ENCODE measurements around the gene MROH8. TPM values are rescaled to one million over a fixed set of nuclear protein-coding genes. Genes with fewer than 3 reads are reported as not detected.
"Not testable (repeated sequence)": the region's sequence is repeated elsewhere in the genome, so short reads cannot be mapped to it uniquely, and the experiment has no call there.

Gene MROH8
- total RNA-seq, 3 donors from 2014 or later (not counting 1 experiment from before 2014, with no cell fraction given), result 1.7 to 3.2 (median 2.3) TPM

DNA sequence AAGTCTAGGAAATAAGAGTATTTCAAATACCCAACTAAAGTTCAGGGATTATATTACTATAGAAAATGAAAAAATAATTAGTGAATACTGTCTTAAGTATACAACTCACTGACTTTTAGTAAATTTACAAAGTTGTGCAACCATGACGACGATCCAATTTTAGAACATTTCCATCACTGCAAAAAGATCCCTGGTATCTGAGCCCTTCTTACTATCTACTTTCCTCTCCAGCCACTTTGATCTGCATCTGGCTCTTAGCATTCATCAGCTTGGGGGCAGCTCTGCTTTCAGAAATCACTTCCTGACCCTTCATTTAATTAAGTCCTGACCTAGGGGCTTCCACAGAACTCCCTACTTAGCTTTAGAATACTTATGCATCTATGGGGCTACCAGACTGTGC, 45.4 kb downstream of the MROH8 start:
- Histone ChIP-seq H3K9me3 (ENCODE audit: control insufficient read depth, insufficient read depth, low read length) (no peaks in the 10 kb centered on the region), H3K36me3 (ENCODE audit: control insufficient read depth, insufficient read depth, low read length) (no peaks in the 10 kb centered on the region), H3K27me3 (ENCODE audit: control insufficient read depth, insufficient read depth, low read length) (no peaks in the 10 kb centered on the region), H3K4me1 (ENCODE audit: control insufficient read depth, insufficient read depth, low read length) (peaks cover 8% of the 10 kb centered on the region), H3K4me3 (ENCODE audit: low read length) (no peak overlapping the region), H3K27ac (ENCODE audit: low read length) (no peak overlapping the region)
- no peak overlapping the region for H3K4me3 Mint-ChIP-seq
- WGBS (ENCODE audit: insufficient coverage), result 94% methylated on average over 2 of the region's 2 CpGs
- DNase-seq, result no peak
- H3K36me3 Mint-ChIP-seq, result no peaks in the 10 kb centered on the region
- H3K27ac Mint-ChIP-seq, result no peak overlapping the region
- H3K9me3 Mint-ChIP-seq, result no peaks in the 10 kb centered on the region
- intact Hi-C loops (cut with micrococcal nuclease), result no loop called here
- TF ChIP-seq, protein P1, sequence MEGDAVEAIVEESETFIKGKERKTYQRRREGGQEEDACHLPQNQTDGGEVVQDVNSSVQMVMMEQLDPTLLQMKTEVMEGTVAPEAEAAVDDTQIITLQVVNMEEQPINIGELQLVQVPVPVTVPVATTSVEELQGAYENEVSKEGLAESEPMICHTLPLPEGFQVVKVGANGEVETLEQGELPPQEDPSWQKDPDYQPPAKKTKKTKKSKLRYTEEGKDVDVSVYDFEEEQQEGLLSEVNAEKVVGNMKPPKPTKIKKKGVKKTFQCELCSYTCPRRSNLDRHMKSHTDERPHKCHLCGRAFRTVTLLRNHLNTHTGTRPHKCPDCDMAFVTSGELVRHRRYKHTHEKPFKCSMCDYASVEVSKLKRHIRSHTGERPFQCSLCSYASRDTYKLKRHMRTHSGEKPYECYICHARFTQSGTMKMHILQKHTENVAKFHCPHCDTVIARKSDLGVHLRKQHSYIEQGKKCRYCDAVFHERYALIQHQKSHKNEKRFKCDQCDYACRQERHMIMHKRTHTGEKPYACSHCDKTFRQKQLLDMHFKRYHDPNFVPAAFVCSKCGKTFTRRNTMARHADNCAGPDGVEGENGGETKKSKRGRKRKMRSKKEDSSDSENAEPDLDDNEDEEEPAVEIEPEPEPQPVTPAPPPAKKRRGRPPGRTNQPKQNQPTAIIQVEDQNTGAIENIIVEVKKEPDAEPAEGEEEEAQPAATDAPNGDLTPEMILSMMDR (IDR thresholded peaks at IDR 0.05), result no peak
- no peaks in the 10 kb centered on the region for H3K27me3 Mint-ChIP-seq (ENCODE audit: low read depth in 2 of 2)
- no peak for ATAC-seq
- H3K4me1 Mint-ChIP-seq, result peaks cover 13 to 14% of the 10 kb centered on the region in 2 donors

DNA sequence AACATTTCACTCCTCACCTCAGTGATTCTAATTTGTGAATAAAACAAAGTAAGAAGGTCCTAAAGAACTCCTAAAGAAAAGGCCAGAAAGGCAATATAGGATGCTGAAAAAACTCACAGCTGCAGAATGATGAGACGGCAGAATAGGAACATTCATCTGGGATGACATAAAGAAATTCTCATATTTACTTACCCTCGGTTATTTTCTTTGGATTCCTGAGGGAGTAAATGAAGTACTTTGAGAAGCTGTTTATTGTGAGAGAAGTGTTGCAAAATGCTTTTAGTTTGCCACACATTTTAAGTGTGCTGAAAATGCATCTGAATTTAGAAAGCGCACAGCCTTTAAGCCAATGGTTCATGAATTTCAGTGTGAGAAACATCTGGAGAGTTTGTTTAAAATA, 47.9 kb downstream of the MROH8 start:
- H3K27ac Mint-ChIP-seq, result no peak overlapping the region
- Histone ChIP-seq H3K27ac (ENCODE audit: low read length) (no peak overlapping the region), H3K36me3 (ENCODE audit: control insufficient read depth, insufficient read depth, low read length) (no peaks in the 10 kb centered on the region), H3K4me1 (ENCODE audit: control insufficient read depth, insufficient read depth, low read length) (peaks cover 3% of the 10 kb centered on the region), H3K27me3 (ENCODE audit: control insufficient read depth, insufficient read depth, low read length) (no peaks in the 10 kb centered on the region), H3K9me3 (ENCODE audit: control insufficient read depth, insufficient read depth, low read length) (no peaks in the 10 kb centered on the region), H3K4me3 (ENCODE audit: low read length) (no peak overlapping the region)
- peaks cover 1 to 2% of the 10 kb centered on the region in 2 donors for H3K4me1 Mint-ChIP-seq
- H3K36me3 Mint-ChIP-seq, result no peaks in the 10 kb centered on the region
- intact Hi-C loops (cut with micrococcal nuclease), result no loop called here
- no peak for DNase-seq
- H3K9me3 Mint-ChIP-seq, result no peaks in the 10 kb centered on the region
- WGBS (ENCODE audit: insufficient coverage), result 90% methylated on average over 2 of the region's 3 CpGs
- TF ChIP-seq, protein P1 (IDR thresholded peaks at IDR 0.05), result no peak
- H3K4me3 Mint-ChIP-seq, result no peak overlapping the region
- no peaks in the 10 kb centered on the region for H3K27me3 Mint-ChIP-seq (ENCODE audit: low read depth in 2 of 2)
- ATAC-seq, result no peak

DNA sequence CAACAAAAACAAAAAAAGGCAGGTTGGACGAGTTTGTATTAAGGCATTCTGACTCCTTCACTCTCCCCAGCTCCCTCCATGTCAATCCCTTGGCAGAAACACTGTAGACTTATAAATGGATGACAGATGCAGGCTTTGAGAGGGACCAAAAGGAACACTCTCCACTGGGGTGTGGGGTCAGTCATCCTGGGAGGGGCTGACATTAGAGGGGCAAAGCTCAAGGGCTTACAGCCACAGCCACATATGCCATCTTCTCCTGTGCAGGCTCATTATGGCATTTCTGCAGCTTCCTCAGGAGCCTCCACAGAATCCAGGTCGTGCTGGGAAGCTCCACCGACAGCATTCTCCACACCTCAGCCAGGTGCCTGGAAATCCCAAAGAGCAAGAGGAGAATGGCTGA, 50.5 kb downstream of the MROH8 start:
- Mint-ChIP-seq H3K27ac (no peak overlapping the region), H3K36me3 (no peaks in the 10 kb centered on the region), H3K27me3 (ENCODE audit: low read depth in 2 of 2) (no peaks in the 10 kb centered on the region), H3K4me3 (no peak overlapping the region), H3K4me1 (no peaks in the 10 kb centered on the region), H3K9me3 (no peaks in the 10 kb centered on the region)
- TF ChIP-seq, protein P1 (IDR thresholded peaks at IDR 0.05), result no peak
- Histone ChIP-seq H3K4me1 (ENCODE audit: control insufficient read depth, insufficient read depth, low read length) (no peaks in the 10 kb centered on the region), H3K4me3 (ENCODE audit: low read length) (no peak overlapping the region), H3K27ac (ENCODE audit: low read length) (no peak overlapping the region), H3K36me3 (ENCODE audit: control insufficient read depth, insufficient read depth, low read length) (no peaks in the 10 kb centered on the region), H3K9me3 (ENCODE audit: control insufficient read depth, insufficient read depth, low read length) (no peaks in the 10 kb centered on the region), H3K27me3 (ENCODE audit: control insufficient read depth, insufficient read depth, low read length) (no peaks in the 10 kb centered on the region)
- 91% methylated on average over 3 of the region's 3 CpGs for WGBS (ENCODE audit: insufficient coverage)
- DNase-seq (no peak), ATAC-seq (no peak)
- intact Hi-C loops (cut with micrococcal nuclease), result no loop called here

DNA sequence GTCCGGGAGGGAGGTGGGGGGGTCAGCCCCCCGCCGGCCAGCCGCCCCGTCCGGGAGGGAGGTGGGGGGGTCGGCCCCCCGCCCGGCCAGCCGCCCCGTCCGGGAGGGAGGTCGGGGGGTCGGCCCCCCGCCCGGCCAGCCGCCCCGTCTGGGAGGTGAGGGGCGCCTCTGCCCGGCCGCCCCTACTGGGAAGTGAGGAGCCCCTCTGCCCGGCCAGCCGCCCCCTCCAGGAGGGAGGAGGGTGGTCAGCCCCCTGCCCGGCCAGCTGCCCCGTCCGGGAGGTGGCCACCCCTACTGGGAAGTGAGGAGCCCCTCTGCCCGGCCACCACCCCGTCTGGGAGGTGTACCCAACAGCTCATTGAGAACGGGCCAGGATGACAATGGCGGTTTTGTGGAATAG, 53.1 kb downstream of the MROH8 start:
- WGBS (ENCODE audit: insufficient coverage), result over 99% methylated on average over 10 of the region's 30 CpGs
- H3K36me3 ChIP-seq (ENCODE audit: control insufficient read depth, insufficient read depth, low read length); H3K9me3 Mint-ChIP-seq; H3K27ac ChIP-seq (ENCODE audit: low read length); H3K4me3 Mint-ChIP-seq; H3K4me3 ChIP-seq (ENCODE audit: low read length); intact Hi-C loops (cut with micrococcal nuclease); H3K27ac Mint-ChIP-seq; H3K4me1 ChIP-seq (ENCODE audit: control insufficient read depth, insufficient read depth, low read length); ATAC-seq; H3K4me1 Mint-ChIP-seq; H3K27me3 ChIP-seq (ENCODE audit: control insufficient read depth, insufficient read depth, low read length); H3K9me3 ChIP-seq (ENCODE audit: control insufficient read depth, insufficient read depth, low read length); DNase-seq; H3K27me3 Mint-ChIP-seq (ENCODE audit: low read depth in 2 of 2); H3K36me3 Mint-ChIP-seq: not testable (repeated sequence)

All from natural killer cell (primary cell).